SH-SY5Y (cell line): Measurements from ENCODE around the gene SEC62.
A peak's percentile ranks its signal among the peaks of the same experiment; 100 is the strongest.

Experiments
- GATA2 ChIP-seq: IDR thresholded peaks from 2 replicates; pipeline ENCODE4 v1.6.1; 2011; ENCODE audit warnings: mild to moderate bottlenecking, low read depth, low read length
- GATA3 ChIP-seq: IDR thresholded peaks from 2 replicates; pipeline ENCODE4 v1.6.1; 2011; ENCODE audit warnings: low read depth, mild to moderate bottlenecking, low read length, moderate library complexity

SEC62 gene

GRCh38 chr3:170023165-170023564, 56.6 kb downstream of the SEC62 start:
- TF ChIP-seq GATA3 (no peak), GATA2 (no peak)

- no peak for TF ChIP-seq GATA2
- TF ChIP-seq GATA3: no peak
These were observed 58.0 kb downstream of the SEC62 start for GRCh38 chr3:170024581-170024980.

GRCh38 chr3:170027233-170028102, 60.9 kb downstream of the SEC62 start:
- no peak for TF ChIP-seq GATA2
- no peak for TF ChIP-seq GATA3

GRCh38 chr3:170033489-170033888, 66.9 kb downstream of the SEC62 start:
- TF ChIP-seq GATA2 (no peak), GATA3 (no peak)

- TF ChIP-seq GATA2: no peak
- no peak for TF ChIP-seq GATA3
These were observed 71.1 kb downstream of the SEC62 start, which contains the start of gene GPR160 for GRCh38 chr3:170037463-170038433. Gene GPR160 (plus strand): TSS chr3:170037995. CDS start chr3:170083973, 45,978 bp downstream.

GRCh38 chr3:170038434-170039110, 72.0 kb downstream of the SEC62 start:
- TF ChIP-seq GATA3 (no peak), GATA2 (no peak)

- TF ChIP-seq GATA2: no peak
- TF ChIP-seq GATA3: no peak
These were observed 73.8 kb downstream of the SEC62 start for GRCh38 chr3:170040418-170040817.

- TF ChIP-seq GATA3 (no peak), GATA2 (peak; percentile 55)
These were observed 76.9 kb downstream of the SEC62 start for GRCh38 chr3:170043506-170043905.

GRCh38 chr3:170044271-170044670, 77.7 kb downstream of the SEC62 start:
- TF ChIP-seq GATA3 (no peak), GATA2 (no peak)

- TF ChIP-seq GATA2 (no peak), GATA3 (no peak)
These were observed 78.2 kb downstream of the SEC62 start for GRCh38 chr3:170044795-170045244.

GRCh38 chr3:170046269-170047132, 79.9 kb downstream of the SEC62 start:
- no peak for TF ChIP-seq GATA2
- no peak for TF ChIP-seq GATA3

- TF ChIP-seq GATA2 (no peak), GATA3 (no peak)
These were observed 80.5 kb downstream of the SEC62 start for GRCh38 chr3:170047133-170047404.
